Hepatic stellate cell (primary cell): ENCODE measurements around the gene IST1.
"Not testable (repeated sequence)": the region's sequence is repeated elsewhere in the genome, so short reads cannot be mapped to it uniquely, and the experiment has no call there.

Experiments
- DNase-seq: peaks from one replicate; pipeline ENCODE4 v3.0.0; 2011; ENCODE audit warnings: low spot score

Gene IST1

GRCh38 chr16:71894921-71895678, at the start of gene IST1:
Gene IST1 (plus strand): TSS chr16:71895531. CDS start chr16:71915641, 20,110 bp downstream.
- DNase-seq, result peak; percentile 99

- peak; percentile 98 for DNase-seq
Measured at GRCh38 chr16:71845639-71846430, 49.5 kb upstream of the IST1 start, which contains the start of gene ATXN1L. Gene ATXN1L (plus strand): TSS chr16:71845976. CDS start chr16:71849741, 3,765 bp downstream.

- DNase-seq, result peak; percentile 29
Measured at GRCh38 chr16:71846431-71846830, 48.9 kb upstream of the IST1 start.

- DNase-seq, result no peak
Measured at GRCh38 chr16:71847096-71847495, 48.2 kb upstream of the IST1 start.

GRCh38 chr16:71848622-71849021, 46.7 kb upstream of the IST1 start:
- DNase-seq, result no peak

DNA sequence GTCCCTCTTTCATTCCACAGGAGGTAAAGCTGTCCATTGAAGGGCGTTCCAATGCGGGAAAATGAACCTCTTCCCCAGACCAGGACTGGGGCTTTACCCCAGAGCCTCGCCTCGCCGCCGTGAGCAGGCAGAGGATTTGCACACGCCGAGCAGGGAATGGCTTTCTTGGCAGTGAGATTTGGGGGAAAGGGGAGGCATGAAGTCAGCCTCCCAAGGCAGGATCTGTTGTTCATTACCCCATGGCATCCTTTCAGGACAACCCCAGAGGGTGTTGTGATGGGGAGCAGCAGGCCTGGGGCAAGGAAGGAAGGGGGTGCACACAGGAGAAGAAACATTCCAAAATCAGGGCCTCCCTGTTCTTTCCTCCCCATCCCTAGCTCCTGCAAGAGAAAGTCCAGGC, 43.6 kb upstream of the IST1 start:
- DNase-seq, result no peak

GRCh38 chr16:71852158-71852557, 43.2 kb upstream of the IST1 start:
- no peak for DNase-seq

DNA sequence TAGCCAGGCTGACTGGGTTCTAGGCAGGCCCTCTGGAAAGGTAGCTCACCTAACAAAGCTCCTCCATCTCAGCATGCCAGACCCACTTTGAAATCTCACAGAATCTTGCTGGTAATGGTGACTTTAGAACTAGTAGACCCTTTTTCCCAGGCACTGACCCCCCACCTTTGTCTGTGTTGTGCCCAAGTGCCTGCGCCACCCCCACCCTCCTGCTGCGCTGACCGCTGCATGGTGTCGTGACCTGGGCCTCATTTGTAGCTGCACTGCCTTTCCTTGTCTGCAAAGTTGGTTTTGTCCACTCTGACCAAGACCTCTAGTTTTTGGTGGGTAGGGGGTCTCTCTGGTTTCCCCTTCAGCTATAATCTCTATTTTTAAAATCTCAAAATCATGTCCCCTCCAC, 42.8 kb upstream of the IST1 start:
- DNase-seq, result no peak

DNA sequence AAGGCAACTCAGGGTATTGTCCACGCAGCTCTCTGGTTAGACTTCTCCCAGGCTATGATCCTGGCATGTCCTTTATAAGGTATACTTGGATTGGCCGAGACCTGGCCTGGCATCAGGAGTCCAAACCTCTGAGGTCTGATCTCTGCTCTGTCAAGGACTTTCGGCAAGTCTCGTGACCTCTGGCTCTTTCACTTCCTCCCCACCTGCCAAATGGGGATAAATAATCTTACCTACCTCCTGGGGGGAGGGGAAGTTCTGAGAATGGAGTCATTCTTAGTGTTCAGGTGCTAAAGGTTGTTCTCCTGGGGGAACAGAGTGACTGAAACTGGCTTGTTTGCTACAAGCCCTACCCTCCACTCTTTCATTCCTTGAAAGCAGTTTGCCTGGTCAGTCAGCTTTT, 41.9 kb upstream of the IST1 start:
- DNase-seq, result no peak

- DNase-seq, result peak; percentile 44
Measured at GRCh38 chr16:71854369-71854948, 40.9 kb upstream of the IST1 start.

- no peak for DNase-seq
Measured at GRCh38 chr16:71855937-71856662, 39.2 kb upstream of the IST1 start.

- DNase-seq, result no peak
Measured at GRCh38 chr16:71859762-71860521, 35.4 kb upstream of the IST1 start.

DNA sequence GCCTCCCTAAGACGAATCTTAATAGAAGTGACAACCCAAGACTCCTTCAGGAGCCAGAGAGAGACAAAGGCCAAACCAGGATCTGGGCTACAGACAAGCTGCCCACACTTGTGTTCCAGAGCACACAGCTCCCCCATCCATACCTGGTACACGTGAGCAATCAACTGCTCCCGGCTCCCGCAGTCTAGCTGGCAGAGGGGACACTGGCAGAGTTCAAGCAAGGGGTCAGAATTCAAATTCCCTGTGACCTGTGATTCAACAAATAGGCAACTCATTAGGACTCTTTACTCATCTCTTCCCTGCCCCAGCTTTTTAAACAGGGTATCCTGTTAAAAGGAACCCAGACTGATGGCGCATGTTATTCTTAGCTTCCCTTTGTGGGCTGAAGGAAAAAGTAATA, 31.3 kb upstream of the IST1 start:
- no peak for DNase-seq

DNA sequence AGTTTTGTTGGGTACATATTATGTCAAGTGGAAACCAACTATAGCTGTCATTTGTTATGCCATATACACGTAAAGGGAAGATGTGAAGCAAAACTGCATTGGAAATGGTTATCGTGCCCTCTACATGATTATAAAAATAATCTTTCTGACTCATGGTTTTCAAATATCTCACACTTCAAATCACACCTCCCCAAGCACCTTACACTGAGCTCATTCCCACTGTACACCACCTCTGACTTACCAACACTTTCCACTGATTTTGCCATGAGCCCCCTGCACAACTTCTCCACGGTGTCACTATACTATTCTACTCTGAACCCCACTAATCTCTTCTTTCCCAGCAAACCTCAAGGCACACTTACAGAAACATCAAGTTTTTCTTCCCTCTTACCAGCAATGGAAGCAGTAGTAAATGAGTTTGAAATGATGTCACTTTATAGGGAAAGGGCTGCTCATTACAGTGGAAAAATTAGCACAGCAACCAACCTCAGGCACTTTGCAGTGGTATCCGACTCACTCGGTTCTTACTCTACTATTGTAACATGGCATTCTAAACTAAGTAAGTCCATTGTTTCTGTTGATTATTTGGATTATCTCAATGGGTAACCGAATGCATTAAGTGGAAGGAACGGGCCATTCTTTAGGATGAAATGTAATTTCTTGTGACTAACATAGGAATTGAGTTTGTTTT, 30.0 kb upstream of the IST1 start:
- DNase-seq, result no peak

DNA sequence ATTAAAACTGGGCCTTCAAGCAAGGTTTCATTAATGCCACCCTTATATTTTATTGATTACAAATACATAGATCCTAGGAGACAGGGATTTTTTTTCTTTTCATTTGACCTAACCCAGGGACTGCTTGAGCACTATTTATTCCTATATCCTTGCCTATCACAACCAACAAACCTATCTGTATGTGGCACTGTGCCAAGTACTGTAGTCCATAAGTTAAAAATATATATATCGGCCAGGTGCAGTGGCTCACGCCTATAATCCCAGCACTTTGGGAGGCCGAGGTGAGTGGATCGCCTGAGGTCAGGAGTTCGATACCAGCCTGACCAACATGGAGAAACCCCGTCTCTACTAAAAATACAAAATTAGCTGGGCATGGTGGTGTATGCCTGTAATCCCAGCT, 28.2 kb upstream of the IST1 start:
- not testable (repeated sequence) for DNase-seq

- no peak for DNase-seq
Measured at GRCh38 chr16:71867939-71868338, 27.4 kb upstream of the IST1 start.

DNA sequence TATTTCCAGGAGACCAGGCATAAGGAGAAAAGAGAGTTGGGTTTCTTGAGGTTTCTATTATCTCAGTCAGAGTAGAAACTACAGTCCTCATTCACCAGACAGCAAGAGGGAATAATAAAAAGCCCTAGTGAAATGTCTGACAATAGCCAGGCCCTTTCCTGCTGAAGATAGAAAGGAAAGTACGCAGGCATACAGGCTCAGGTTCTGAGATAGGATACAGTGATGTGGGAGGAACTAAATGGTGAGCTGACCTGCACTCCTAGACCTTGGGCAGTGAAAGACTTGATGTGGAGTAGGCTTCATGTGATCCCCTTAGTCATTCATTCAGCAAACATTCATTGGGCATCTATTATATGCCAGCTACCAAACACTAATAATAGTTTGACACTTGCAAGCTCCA, 26.2 kb upstream of the IST1 start:
- no peak for DNase-seq

GRCh38 chr16:71870818-71871217, 24.5 kb upstream of the IST1 start:
- DNase-seq, result no peak

- no peak for DNase-seq
Measured at GRCh38 chr16:71873199-71873598, 22.1 kb upstream of the IST1 start.

GRCh38 chr16:71878911-71879310, 16.4 kb upstream of the IST1 start:
- DNase-seq, result no peak

GRCh38 chr16:71880176-71880575, 15.2 kb upstream of the IST1 start:
- no peak for DNase-seq
